Uterus (tissue), 2 donors: ENCODE measurements around the gene CD9.

Source experiments
- POLR2A ChIP-seq, 2 donors: fragments of 450-650 bp; IDR thresholded peaks; one replicate each; pipeline ENCODE4 v1.6.1; 2016; ENCODE audit warnings: antibody characterized with exemption in 2 of 2, mild to moderate bottlenecking in 1 of 2, moderate library complexity in 1 of 2
- TF ChIP-seq, protein P1 (sequence below), 4 experiments: fragments of 200-600 bp in 2 of 4; fragments of 450-650 bp in 2 of 4; sonication (generic) in 2 of 4; IDR thresholded peaks; one replicate each; pipeline ENCODE4 v1.5.1; 2016 to 2019; ENCODE audit warnings: antibody characterized with exemption in 4 of 4, mild to moderate bottlenecking in 2 of 4, moderate library complexity in 1 of 4

DNA sequence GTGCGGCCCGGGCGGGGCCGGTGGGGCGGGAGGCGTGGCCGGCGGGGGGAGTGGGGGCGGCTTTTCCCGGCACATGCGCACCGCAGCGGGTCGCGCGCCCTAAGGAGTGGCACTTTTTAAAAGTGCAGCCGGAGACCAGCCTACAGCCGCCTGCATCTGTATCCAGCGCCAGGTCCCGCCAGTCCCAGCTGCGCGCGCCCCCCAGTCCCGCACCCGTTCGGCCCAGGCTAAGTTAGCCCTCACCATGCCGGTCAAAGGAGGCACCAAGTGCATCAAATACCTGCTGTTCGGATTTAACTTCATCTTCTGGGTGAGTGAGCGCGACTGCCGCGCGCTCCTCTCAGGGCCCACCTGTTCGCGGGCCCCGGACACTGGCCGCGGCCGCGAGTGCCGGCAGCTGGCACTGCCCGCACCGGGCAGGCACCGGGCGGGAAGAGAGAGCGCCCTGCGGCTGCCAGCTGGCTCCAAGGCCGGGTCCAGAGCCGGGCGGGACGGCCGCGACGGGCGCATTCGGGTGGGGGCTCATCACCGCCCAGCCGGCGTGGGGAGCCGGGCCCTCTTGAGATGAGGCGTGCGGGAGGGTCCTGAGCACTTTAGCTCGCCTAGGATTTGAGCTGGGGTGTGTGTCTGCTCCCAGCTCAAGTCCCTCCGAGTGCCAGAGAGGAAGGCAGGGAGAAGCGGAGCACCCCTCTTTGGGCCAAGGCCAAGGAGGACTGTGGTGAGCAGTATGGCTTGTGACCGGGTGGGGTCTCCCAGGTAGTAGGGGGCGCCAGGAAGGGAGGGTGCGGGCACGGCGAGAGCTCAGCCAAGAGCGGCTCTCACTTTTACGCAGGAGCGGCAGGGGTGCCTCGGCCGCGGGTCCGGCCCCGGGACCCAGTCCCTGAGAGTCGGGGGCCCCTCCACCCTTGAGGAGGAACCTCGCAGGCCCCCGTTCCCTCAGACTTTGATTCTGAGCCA lies at the start of gene CD9:
- TF ChIP-seq, protein P1, sequence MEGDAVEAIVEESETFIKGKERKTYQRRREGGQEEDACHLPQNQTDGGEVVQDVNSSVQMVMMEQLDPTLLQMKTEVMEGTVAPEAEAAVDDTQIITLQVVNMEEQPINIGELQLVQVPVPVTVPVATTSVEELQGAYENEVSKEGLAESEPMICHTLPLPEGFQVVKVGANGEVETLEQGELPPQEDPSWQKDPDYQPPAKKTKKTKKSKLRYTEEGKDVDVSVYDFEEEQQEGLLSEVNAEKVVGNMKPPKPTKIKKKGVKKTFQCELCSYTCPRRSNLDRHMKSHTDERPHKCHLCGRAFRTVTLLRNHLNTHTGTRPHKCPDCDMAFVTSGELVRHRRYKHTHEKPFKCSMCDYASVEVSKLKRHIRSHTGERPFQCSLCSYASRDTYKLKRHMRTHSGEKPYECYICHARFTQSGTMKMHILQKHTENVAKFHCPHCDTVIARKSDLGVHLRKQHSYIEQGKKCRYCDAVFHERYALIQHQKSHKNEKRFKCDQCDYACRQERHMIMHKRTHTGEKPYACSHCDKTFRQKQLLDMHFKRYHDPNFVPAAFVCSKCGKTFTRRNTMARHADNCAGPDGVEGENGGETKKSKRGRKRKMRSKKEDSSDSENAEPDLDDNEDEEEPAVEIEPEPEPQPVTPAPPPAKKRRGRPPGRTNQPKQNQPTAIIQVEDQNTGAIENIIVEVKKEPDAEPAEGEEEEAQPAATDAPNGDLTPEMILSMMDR (IDR thresholded peaks at IDR 0.05), result peak in 1 of 4 experiments; percentile 8
- peak; percentile 71 to 72 for TF ChIP-seq POLR2A (IDR thresholded peaks at IDR 0.05)
